Peyer's patch (tissue), 4 donors: ENCODE measurements around the gene FRMD4A. TPM values are rescaled to one million over a fixed set of nuclear protein-coding genes. Genes with fewer than 3 reads are reported as not detected.
"Not testable (repeated sequence)": the region's sequence is repeated elsewhere in the genome, so short reads cannot be mapped to it uniquely, and the experiment has no call there.

Source experiments
- DNase-seq, 3 donors: peaks; one replicate each; pipeline ENCODE4 v3.0.0-alpha.2; 2017 to 2019
- H3K27ac ChIP-seq, 4 donors: fragments of 200-600 bp; sonication (generic); one replicate each; pipeline ENCODE4 v1.5.1; 2016 to 2019
- H3K27me3 ChIP-seq, 2 donors: fragments of 200-600 bp; sonication (generic); one replicate each; pipeline ENCODE4 v1.5.1; 2019
- H3K36me3 ChIP-seq, 3 donors: fragments of 200-600 bp; sonication (generic); one replicate each; pipeline ENCODE4 v1.5.1; 2016 to 2019
- H3K4me1 ChIP-seq, 4 donors: fragments of 200-600 bp; sonication (generic); one replicate each; pipeline ENCODE4 v1.5.1; 2016 to 2019
- H3K4me3 ChIP-seq, 4 donors: fragments of 200-600 bp; sonication (generic); 1 replicate in 3 of 4; 2 replicates in 1 of 4; pipeline ENCODE4 v1.5.1; 2016 to 2019; ENCODE audit warnings: mild to moderate bottlenecking in 1 of 4
- H3K9me3 ChIP-seq, 4 donors: fragments of 200-600 bp; sonication (generic); one replicate each; pipeline ENCODE4 v1.5.1; 2016 to 2019; ENCODE audit warnings: mild to moderate bottlenecking in 1 of 4
- POLR2A ChIP-seq, 2 donors: fragments of 450-650 bp; IDR thresholded peaks; one replicate each; pipeline ENCODE4 v1.5.1; 2017; ENCODE audit warnings: antibody characterized with exemption in 2 of 2, mild to moderate bottlenecking in 2 of 2, moderate library complexity in 2 of 2
- total RNA-seq, 4 donors: library from RNA; depleted of rRNA; stranded (reverse); fragments of >200 nt; gene quantifications; one replicate each; pipeline ENCODE4 v1.1.0, GENCODE V29; 2016
- TF ChIP-seq, protein P1 (sequence below), 6 experiments: fragments of 450-650 bp in 4 of 6; fragments of 200-600 bp in 2 of 6; sonication (generic) in 1 of 6; IDR thresholded peaks; one replicate each; pipeline ENCODE4 v1.5.1; 2017 to 2019; ENCODE audit warnings: antibody characterized with exemption in 6 of 6, mild to moderate bottlenecking in 3 of 6, moderate library complexity in 1 of 6

FRMD4A gene
- total RNA-seq, 4 donors from 2014 or later = 3.0 to 47.9 (median 5.9) TPM

- no peaks in the 10 kb centered on the region for H3K4me1 ChIP-seq
Measured at GRCh38 chr10:13779748-13780147, 551.0 kb downstream of the FRMD4A start.

DNA sequence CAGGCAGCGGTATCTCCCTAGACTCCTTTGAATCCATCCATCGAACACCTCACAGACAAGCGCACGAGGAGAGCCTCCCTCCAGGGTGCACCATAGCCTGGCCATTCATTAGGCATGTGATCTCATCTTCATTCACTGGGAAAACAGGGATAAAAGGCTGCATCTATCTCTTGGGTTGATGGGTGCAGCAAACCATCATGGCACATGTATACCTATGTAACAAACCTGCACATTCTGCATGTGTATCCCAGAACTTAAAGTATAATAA is 552.1 kb downstream of the FRMD4A start:
- DNase-seq, H3K36me3 ChIP-seq, H3K9me3 ChIP-seq, H3K27me3 ChIP-seq, H3K4me1 ChIP-seq, H3K27ac ChIP-seq, H3K4me3 ChIP-seq: not testable (repeated sequence)

More at GRCh38 chr10:13779748-13780147, 551.0 kb downstream of the FRMD4A start:
- H3K36me3 ChIP-seq = no peaks in the 10 kb centered on the region
- H3K4me3 ChIP-seq = no peak overlapping the region
- no peaks in the 10 kb centered on the region for H3K9me3 ChIP-seq
- no peak for DNase-seq
- no peaks in the 10 kb centered on the region for H3K27me3 ChIP-seq
- no peak overlapping the region for H3K27ac ChIP-seq
- TF ChIP-seq, protein P1, sequence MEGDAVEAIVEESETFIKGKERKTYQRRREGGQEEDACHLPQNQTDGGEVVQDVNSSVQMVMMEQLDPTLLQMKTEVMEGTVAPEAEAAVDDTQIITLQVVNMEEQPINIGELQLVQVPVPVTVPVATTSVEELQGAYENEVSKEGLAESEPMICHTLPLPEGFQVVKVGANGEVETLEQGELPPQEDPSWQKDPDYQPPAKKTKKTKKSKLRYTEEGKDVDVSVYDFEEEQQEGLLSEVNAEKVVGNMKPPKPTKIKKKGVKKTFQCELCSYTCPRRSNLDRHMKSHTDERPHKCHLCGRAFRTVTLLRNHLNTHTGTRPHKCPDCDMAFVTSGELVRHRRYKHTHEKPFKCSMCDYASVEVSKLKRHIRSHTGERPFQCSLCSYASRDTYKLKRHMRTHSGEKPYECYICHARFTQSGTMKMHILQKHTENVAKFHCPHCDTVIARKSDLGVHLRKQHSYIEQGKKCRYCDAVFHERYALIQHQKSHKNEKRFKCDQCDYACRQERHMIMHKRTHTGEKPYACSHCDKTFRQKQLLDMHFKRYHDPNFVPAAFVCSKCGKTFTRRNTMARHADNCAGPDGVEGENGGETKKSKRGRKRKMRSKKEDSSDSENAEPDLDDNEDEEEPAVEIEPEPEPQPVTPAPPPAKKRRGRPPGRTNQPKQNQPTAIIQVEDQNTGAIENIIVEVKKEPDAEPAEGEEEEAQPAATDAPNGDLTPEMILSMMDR (IDR thresholded peaks at IDR 0.05) = no peak
- TF ChIP-seq POLR2A (IDR thresholded peaks at IDR 0.05) = no peak

GRCh38 chr10:13776861-13777311 is 553.8 kb downstream of the FRMD4A start:
- H3K4me3 ChIP-seq = no peak overlapping the region
- no peaks in the 10 kb centered on the region for H3K9me3 ChIP-seq
- no peak overlapping the region for H3K27ac ChIP-seq
- DNase-seq = no peak
- H3K27me3 ChIP-seq = no peaks in the 10 kb centered on the region
- TF ChIP-seq POLR2A (IDR thresholded peaks at IDR 0.05) = no peak
- TF ChIP-seq, protein P1 (IDR thresholded peaks at IDR 0.05) = no peak
- no peaks in the 10 kb centered on the region for H3K36me3 ChIP-seq
- no peaks in the 10 kb centered on the region for H3K4me1 ChIP-seq

DNA sequence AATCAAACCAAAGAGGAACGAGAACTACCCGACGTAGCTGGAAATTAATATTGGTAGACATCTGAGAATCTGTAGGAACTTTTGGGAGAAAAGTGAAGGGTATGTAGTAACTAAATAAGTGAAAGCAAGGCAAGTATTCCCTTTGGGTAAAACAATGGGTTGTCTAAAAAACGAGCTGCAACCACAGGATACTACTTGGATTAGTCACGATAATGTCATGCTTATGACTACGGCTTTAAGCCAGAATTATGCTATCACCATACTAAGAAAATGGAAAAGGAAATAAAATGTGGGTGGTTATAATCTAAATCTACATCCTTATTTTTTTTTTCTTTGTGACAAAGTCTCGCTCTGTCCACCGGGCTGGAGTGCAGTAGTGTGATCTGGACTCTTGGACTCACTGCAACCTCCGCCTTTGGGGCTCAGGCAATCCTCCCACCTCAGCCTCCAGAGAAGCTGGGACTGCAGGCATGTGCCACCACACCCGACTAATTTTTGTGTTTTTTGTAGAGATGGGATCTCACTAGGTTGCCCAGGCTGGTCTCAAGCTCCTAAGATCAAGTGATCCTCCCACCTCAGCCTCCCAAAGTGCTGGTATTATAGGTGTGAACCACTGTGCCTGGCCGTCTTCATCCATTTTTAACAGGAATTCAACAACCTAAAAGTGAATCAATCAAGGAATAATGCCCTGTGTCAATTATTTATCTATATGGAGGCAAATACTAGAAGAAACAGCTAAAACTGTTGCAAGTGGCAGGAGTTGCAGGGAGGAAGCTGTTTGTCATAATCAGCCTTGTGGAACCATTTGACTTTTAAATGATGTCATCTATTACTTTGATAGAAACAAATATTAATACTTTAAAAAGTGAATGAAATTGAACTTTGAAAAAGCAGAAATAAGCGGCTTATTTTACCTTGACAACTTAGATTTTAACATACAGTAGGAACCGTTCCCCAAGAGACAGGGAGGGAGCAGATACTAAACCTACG is 554.6 kb downstream of the FRMD4A start:
- no peaks in the 10 kb centered on the region for H3K4me1 ChIP-seq
- H3K9me3 ChIP-seq = no peaks in the 10 kb centered on the region
- TF ChIP-seq, protein P1 (IDR thresholded peaks at IDR 0.05) = no peak
- TF ChIP-seq POLR2A (IDR thresholded peaks at IDR 0.05) = no peak
- DNase-seq = no peak
- H3K27ac ChIP-seq = no peak overlapping the region
- no peaks in the 10 kb centered on the region for H3K27me3 ChIP-seq
- no peaks in the 10 kb centered on the region for H3K36me3 ChIP-seq
- H3K4me3 ChIP-seq = no peak overlapping the region

- Histone ChIP-seq H3K27ac (no peak overlapping the region), H3K4me1 (no peaks in the 10 kb centered on the region), H3K9me3 (no peaks in the 10 kb centered on the region), H3K27me3 (no peaks in the 10 kb centered on the region), H3K36me3 (no peaks in the 10 kb centered on the region), H3K4me3 (no peak overlapping the region)
- no peak for DNase-seq
- no peak for TF ChIP-seq POLR2A (IDR thresholded peaks at IDR 0.05)
- TF ChIP-seq, protein P1 (IDR thresholded peaks at IDR 0.05) = no peak
Measured at GRCh38 chr10:13774303-13774893, 556.3 kb downstream of the FRMD4A start.

- H3K27me3 ChIP-seq = no peaks in the 10 kb centered on the region
- H3K36me3 ChIP-seq = no peaks in the 10 kb centered on the region
- no peak for DNase-seq
- H3K4me3 ChIP-seq = no peak overlapping the region
- H3K27ac ChIP-seq = no peak overlapping the region
- H3K4me1 ChIP-seq = no peaks in the 10 kb centered on the region
- H3K9me3 ChIP-seq = no peaks in the 10 kb centered on the region
- TF ChIP-seq POLR2A (IDR thresholded peaks at IDR 0.05) = no peak
- TF ChIP-seq, protein P1 (IDR thresholded peaks at IDR 0.05) = no peak
Measured at GRCh38 chr10:13773496-13774170, 557.1 kb downstream of the FRMD4A start.
